Iris pigment epithelial cell (primary cell): ENCODE data around the gene OR6J1.
"Not testable (repeated sequence)": the region's sequence is repeated elsewhere in the genome, so short reads cannot be mapped to it uniquely, and the experiment has no call there.

Experiments
- DNase-seq: peaks from one replicate; pipeline ENCODE4 v3.0.0-alpha.2; 2011; ENCODE audit warnings: low read depth

The OR6J1 gene

DNA sequence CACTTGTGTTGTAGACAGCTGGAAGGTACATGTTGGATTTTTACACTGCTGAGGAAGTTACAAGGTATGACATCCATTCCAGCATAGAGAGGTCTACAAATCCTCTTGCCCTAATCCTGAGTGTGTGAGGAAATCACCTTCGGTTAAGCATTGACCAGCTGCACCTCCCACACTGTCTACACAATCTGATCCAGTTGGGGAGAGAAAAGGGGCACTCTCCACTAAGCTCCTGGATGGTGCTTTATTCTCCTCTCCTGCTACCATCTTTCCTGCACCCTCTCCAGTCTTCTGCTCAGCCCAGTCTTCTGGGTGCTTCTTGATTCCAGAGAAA lies at the start of gene OR6J1:
Gene OR6J1 (minus strand): TSS at position 48 of the 331 bp plus-strand sequence. CDS start 9,541 bp downstream, outside the sequence.
- DNase-seq: no peak

DNA sequence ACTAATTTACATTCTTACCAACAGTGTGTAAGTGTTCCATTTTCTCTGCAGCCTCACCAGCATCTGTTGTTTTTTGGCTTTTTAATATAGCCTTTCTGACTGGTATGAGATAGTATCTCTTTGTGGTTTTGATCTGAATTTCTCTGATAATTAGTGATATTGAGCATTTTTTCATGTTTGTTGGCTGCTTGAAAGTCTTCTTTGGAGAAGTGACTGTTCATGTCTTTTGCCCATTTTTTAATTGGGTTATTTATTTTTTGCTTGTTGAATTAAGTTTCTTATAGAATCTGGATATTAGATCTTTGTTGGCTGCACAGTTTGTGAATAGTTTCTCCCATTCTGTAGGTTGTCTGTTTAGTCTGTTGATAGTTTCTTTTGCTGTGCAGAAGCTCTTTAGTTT lies 48.0 kb upstream of the OR6J1 start:
- DNase-seq: no peak

DNA sequence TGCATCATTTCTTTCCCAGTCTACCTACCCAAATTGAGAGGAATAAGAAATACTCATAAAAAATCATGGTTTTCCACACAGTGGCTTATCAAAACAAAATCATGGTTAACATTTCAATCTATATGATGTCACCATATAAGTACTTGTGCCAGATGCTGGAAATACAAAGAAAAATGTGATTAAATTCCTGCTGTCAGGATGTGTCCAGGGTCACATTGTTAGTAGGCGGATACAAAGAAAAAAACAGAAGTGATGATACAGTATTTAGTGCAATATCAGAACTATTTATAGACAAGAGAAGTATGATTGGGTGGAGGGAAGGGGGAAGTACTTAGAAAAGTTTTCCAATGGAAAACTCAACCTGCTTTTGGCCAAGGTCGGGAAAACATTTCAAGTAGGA lies 47.0 kb upstream of the OR6J1 start:
- peak; percentile 86 for DNase-seq

DNA sequence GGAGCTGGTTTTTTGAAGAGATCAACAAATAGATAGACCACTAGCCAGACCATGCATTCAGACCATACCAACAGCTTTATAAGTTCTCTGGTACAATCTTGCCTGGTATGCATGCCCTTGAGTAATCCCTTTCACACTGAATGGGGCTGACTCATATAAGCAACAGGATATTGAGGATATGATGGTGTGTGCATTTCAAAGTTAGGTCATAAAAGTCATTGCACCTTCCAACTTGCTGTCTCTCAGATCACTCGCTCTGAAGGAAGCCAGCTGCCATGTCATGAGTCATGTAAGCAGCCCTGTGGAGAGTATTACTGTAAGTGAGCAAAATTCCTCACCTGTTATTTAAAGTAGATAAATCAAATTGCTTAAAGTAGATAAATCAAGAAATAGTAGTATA lies 45.0 kb upstream of the OR6J1 start:
- DNase-seq: peak; percentile 99

DNA sequence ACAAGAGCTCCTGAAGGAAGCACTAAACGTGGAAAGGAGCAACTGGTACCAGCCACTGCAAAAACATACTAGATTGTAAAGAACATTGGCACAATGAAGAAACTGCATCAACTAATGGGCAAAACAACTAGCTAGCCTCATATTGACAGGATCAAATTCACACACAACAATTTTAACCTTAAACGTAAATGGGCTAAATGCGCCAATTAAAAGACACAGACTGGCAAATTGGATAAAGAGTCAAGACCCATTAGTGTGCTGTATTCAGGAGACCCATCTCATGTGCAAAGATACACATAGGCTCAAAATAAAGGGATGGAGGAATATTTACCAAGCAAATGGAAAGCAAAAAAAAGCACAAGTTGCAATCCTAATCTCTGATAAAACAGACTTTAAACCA lies 43.8 kb upstream of the OR6J1 start:
- not testable (repeated sequence) for DNase-seq

DNA sequence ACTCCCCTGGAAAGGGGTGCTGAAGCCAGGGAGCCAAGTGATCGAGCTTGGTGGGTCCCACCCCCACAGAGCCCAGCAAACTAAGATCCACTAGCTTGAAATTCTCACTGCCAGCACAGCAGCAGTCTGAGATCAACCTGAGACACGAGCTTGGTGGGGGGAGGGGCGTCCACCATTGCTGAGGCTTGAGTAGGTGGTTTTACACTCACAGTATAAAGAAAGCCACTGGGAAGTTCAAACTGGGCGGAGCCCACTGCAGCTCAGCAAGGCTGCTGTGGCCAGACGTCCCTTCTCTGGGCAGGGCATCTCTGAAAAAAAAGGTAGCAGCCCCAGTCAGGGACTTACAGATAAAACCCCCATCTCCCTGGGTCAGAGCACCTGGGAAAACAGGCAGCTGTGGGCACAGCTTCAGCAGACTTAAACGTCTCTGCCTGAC lies 42.0 kb upstream of the OR6J1 start:
- DNase-seq: not testable (repeated sequence)

DNA sequence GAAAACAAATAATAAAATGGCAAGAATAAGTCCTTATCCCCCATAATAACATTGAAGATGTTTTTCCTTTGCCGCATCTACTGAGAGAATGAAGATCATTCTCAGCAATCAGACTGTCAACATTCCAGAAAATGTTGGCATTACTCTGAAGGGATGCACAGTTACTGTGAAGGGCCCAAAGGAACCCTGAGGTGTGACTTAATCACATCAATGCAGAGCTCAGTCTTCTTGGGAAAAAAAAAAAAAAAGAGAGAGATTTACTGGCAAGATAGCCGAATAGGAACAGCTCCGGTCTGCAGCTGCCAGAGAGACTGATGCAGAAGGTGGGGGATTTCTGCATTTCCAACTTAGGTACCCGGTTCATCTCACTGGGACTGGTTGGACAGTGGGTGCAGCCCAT lies 41.3 kb upstream of the OR6J1 start:
- peak; percentile 43 for DNase-seq

DNA sequence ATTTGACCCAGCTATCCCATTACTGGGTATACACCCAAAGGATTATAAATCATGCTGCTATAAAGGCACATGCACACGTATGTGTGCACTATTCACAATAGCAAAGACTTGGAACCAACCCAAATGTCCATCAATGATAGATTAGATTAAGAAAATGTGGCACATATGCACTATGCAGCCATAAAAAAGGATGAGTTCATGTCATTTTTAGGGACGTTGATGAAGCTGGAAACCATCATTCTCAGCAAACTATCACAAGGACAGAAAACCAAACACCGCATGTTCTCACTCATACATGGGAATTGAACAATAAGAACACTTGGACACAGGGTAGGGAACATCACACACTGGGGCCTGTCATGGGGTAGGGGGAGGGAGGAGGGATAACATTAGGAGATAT lies 39.3 kb upstream of the OR6J1 start:
- not testable (repeated sequence) for DNase-seq

DNA sequence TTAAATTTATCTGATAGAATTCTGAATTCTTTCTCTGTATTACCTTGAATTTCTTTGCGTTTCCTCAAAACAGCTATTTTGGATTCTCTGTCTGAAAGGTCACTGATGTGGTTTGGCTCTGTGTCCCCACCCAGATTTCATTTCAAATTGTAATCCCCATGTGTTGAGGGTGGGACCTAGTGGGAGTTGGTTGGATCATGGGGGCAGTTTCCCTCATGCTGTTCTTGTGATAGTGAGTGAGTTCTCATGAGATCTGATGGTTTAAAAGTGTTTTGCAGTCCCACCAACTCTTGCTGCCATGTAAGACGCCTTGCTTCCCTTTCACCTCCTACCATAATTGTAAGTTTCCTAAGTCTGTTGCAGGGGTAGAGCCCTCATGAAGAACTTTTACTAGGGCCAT lies 34.1 kb upstream of the OR6J1 start:
- no peak for DNase-seq

DNA sequence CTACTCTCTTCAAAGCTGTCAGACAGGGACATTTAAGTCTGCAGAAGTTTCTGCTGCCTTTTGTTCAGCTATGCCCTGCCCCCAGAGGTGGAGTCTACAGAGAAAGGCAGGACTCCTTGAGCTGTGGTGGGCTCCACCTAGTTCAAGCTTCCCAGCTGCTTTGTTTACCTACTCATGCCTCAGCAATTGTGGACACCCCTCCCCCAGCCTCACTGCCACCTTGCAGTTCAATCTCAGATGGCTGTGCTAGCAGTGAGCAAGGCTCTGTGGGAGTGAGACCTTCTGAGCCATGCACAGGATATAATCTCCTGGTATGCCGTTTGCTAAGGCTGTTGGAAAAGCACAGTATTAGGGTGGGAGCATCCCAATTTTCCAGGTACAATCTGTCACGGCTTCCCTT lies 33.4 kb upstream of the OR6J1 start:
- not testable (repeated sequence) for DNase-seq

DNA sequence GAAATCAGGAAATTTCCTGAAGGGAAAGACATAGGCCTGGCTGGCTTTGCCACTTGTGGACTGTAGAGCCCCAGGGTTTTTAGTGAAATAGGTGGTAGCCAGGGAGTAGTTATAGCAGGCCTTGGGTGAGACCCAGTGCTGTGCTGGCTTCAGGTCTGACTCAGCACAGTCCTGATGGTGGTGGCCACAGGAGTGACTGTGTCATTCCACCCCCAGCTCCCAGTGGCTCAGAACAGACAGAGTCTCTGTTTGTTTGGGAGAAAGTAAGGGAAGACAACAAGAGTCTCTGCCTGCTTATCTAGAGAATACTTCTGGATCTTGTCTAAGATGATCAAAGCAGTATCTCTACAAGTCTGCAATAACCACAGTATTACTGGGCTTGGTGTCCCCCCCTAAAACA lies 27.5 kb upstream of the OR6J1 start:
- no peak for DNase-seq

DNA sequence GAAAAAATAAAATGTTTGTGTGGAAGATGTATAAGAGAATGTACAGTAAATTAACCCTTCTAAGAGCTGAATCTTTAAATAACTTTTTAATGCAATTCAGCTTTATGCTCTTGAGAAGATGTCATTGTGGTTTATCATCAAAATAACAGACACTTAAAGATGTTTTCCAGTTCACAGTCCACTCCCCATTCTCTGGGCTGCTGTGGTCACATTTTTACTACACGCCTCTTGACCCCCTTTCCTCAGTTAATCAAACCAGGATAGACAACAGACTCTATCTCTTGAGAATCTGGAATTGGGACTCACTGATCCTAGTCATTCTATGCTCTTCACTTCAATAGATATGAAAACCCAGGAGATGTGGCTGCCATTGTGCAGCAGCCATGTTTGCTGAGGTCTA lies 24.7 kb upstream of the OR6J1 start:
- peak; percentile 48 for DNase-seq

DNA sequence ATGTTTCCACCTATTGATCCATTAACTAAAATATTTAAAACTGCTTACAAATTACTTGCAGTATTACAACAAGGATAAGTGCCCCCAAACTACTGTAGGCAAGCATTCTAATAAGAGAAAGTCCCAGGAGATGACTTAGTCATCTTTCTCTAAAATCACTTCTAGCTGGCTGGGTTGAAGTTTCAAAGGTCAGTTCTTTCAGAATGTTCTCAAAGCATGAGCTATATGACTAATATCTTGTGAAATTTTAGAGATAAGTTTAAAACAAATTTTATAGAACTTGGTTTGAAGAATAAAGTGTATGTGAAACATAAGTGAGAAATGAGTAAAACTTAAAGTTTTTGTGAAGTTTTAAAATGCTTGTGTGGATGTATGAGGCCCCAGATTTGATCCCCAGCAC lies 24.3 kb upstream of the OR6J1 start:
- peak; percentile 86 for DNase-seq

DNA sequence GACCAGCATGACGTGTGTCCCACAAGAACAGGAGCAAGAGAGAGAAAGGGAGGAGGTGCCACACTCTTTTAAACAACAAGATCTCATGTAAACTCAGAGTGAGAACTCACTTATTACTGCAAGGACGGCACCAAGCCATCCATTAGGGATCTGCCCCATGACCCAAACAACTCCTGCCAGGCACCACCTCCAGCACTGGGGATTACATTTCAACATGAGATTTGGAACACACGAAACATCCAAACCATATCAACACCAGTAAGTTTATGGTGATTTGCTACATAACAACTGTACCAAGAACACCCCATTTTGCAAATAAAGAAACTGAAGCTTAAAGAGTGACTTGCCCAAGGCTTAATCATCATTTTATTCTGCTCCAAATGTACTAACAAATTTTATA lies 23.7 kb upstream of the OR6J1 start:
- no peak for DNase-seq

DNA sequence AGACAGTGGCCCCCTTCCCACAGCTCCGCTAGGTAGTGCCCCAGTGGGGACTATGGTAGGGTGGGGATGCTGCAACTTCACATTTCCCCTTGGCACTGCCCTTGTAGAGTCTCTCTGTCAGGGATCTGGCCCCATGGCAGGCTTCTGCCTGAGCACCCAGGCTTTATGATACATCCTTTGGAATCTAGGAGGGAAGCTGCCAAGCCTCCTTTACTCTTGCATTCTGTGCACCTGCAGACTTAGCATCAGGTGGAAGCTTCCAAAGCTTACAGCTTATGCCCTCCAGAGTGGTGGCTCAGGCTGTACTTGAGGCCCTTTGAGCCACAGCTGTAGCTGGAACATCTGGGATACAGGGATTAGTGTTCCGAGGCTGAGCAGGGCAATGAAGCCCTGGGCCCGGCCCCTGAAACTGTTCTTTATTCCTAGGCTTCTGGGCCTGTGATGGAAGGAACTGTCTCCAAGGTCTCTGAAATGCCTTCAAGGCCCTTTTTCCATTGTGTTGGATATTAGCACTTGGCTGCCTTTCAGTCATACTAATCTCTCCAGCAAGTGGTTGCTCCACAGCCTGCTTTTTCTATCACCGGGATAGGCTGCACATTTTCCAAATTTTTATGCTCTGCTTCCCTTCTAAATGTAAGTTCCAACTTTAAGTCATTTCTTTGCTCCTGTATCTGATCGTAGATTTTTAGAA lies 22.2 kb upstream of the OR6J1 start:
- no peak for DNase-seq

DNA sequence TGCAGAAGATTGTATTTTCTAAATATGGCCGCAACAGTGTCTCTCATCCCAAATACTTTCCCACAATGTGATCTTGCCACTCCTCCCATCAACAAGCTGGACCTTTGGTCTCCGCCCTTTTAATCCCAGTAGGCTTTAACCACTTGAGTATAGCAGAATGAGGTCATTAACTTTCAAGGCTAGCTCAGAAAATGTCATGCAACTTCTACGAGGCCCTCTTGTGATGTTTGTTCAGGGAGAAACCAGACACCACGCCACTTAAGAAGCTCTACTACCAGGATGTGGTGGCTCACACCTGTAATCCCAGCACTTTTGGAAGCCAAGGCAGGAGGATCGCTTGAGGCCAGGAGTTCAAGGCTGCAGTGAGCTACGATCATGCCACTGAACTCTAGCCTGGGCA lies 20.1 kb upstream of the OR6J1 start:
- peak; percentile 45 for DNase-seq

DNA sequence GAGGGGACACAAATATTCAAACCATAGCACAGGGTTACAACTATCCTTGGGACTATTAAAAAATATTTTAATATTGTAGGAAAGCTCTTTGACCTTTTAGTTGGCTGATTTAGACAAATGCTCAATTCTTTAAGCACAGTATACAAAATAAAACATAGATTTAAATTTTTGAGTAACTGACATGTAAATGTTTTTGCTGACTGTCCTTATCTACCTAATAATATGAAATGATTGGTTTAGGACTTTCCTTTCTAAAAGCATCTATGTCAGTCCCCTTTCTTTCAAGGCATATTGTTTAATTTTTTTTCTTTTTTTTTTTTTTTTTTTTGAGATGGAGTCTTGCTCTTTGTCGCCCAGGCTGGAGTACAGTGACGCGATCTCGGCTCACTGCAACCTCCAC lies 16.5 kb upstream of the OR6J1 start:
- DNase-seq: no peak

DNA sequence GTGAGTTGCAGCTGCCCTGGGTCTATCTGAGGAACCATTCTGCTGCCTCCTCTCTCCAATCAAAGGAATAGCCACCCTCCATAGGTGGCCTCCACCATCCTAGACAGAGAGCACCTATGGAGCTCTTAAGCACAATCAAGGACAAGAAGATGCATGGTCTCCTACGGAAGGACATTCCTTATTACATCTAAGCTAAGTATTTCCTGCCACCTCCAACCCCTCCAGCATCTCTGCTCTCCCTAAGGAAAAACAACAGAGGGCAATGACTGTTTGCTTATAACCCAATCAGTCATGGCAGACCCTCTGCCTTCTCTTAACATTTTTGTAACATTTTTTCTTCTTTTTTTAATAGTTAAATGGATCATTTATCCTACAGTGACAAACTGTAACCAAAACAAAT lies 14.8 kb upstream of the OR6J1 start:
- DNase-seq: no peak

DNA sequence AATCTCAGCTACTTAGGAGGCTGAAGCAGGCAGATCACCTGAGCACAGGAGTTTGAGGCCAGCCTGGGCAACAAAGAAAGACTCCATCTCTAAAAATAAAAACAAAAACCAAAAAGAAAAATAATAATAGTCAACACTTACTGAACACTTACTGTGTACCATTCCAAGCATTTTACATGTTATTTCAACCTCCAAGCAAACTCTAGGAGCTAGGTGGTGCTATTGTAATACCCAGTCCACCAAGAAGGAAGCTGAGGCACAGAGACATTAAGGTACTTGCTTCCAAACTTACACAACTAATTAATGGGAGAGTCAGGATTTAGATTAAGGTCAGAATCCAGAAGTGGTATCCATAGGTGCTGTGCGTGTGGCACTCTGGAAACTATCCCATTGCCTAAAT lies 13.7 kb upstream of the OR6J1 start:
- peak; percentile 79 for DNase-seq

DNA sequence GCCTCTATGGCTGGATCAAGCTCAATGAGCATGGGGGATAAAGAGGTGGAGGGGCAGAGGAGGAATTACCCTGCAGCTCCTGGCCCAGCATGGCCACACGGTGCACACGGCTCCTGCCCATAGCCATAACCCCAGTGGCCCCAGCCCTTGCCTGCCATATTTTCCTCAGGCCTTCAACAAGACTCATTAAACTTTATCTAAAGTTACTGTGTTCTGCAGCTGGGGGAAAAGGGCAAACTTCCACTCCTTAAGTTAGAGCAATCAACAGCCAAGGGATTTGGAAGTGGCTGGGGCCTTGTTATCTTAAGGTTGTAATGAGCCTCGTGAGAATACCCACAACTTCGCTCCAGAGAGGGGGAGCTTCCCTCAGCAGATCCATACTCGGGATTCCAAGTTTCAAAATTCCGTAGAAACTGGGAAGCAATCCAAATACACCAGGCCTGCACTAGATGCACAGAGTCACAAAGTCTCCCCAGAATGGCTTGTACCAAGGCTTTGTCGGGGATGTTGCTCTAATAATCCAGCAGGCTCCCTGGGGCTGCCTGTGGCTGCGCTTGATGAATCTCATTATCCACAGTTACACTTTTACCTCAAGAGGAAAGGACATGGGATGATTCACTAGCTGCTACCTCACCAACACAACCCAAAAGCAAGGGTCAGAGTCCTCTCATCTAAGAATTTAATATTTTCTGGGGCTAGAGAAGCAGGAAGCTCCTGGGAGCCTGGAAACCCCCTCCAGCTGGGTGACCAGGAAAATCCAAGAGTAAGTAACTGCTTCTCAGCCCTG lies 13.0 kb upstream of the OR6J1 start:
- peak; percentile 44 for DNase-seq

DNA sequence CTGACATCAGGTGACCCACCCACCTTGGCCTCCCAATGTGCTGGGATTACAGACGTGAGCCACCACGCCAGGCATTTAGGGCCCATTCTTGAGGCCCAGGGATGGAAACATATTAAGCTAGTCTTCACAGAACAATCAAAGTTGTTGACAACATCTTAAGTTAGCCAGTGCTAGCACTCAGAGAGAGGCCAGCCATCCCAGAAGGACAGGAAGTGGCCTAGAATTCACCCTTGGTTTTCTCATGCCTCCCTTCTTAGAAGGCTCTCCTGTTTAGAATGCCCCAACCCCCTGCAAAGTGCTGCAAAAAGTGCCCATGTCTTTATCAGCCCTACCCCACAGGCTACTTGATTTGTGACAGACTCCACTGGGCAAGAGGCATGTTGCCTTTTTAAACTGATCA lies 12.1 kb upstream of the OR6J1 start:
- DNase-seq: peak; percentile 47

DNA sequence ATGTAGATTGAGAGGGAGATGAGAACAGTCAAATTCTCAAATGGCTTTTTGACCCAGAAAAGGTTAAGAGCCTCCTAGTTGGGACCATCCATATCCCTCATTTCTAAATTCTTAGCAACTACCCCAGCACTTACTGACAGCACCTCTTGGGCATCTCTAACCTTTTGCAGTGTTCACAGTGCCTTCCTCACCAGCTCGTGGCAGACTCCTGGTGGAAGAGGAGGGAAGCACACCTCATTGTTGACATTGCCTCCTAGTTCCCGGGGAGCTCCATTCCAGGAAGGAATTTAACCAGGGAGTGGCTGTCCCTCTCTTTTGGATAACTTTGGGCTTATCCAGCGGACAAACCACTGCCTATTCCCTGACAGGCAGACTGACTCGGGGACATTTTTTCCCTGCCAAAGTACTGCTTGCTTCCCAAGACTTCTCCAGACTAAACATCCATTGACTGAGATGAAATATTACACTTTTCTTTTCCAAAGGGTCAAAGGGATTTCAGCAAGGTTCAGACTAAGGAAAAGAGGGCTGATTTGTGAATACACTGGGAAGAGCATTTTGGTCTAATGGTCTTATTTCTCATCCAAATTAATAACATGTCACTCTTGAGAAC lies 9.0 kb upstream of the OR6J1 start:
- DNase-seq: peak; percentile 75

DNA sequence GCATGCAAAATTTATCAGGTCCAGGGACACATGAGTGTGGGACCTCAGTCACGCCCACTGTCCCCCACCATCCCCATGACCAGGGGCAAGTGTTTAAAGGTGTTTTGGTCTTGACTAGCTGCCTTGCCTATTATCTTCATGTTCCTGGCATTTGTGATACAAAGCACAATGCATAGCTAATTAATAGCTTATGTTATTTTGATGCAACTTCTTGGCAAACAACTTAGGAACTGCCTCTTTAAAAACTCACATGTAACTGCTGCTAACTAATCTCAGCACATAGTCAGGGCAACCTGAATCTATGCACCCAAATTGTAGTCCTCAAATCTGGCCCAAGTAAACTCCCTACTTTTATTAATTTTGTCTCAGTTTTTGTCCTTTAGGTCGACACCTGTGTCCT lies 7.4 kb upstream of the OR6J1 start:
- DNase-seq: no peak
